GM20000 (cell line): ENCODE data around the gene MIPOL1.

Experiments used
- DNase-seq: peaks from one replicate; pipeline ENCODE4 v3.0.0; 2012; ENCODE audit warnings: low spot score
- TF ChIP-seq, protein P1 (sequence below): IDR thresholded peaks from 2 replicates; pipeline ENCODE4 v1.5.1; 2012; ENCODE audit warnings: mild to moderate bottlenecking, control low read depth; ENCODE audit errors: extremely low read depth, missing control alignments

Gene MIPOL1

DNA sequence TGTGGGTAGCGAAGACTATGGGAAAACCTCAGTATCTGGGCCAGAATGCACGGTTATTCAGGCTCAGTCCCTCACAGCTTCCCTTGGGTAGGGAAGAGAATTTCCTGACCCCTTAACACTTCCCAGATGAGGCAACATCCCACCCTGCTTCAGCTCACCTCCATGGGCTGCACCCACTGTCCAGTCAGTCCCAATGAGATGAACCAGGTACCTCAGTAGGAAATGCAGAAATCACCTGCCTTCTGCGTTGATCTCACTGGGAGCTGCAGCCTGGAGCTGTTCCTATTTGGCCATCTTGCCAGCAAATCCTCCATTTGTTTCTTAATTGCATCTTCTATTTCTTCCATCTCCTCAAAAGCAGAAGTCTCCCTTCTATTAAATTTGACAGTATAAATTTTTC is 292.9 kb downstream of the MIPOL1 start:
- TF ChIP-seq, protein P1, sequence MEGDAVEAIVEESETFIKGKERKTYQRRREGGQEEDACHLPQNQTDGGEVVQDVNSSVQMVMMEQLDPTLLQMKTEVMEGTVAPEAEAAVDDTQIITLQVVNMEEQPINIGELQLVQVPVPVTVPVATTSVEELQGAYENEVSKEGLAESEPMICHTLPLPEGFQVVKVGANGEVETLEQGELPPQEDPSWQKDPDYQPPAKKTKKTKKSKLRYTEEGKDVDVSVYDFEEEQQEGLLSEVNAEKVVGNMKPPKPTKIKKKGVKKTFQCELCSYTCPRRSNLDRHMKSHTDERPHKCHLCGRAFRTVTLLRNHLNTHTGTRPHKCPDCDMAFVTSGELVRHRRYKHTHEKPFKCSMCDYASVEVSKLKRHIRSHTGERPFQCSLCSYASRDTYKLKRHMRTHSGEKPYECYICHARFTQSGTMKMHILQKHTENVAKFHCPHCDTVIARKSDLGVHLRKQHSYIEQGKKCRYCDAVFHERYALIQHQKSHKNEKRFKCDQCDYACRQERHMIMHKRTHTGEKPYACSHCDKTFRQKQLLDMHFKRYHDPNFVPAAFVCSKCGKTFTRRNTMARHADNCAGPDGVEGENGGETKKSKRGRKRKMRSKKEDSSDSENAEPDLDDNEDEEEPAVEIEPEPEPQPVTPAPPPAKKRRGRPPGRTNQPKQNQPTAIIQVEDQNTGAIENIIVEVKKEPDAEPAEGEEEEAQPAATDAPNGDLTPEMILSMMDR, result no peak
- DNase-seq, result no peak

DNA sequence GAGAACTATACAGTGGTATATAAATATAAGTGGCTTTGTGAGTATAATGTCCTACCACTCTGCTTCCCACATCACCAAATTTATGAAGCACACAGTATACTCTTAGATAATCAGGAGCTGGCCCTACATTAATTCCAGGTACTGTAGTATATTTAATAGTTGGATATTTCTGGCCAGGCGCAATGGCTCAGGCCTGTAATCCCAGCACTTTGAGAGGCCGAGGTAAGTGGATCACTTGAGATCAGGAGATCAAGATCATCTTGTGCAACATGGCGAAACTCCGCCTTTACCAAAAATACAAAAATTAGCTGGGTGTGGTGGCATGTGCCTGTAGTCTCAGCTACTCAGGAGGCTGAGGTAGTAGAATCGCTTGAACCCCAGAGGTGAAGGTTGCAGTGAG is 293.3 kb downstream of the MIPOL1 start:
- TF ChIP-seq, protein P1, result no peak
- no peak for DNase-seq

DNA sequence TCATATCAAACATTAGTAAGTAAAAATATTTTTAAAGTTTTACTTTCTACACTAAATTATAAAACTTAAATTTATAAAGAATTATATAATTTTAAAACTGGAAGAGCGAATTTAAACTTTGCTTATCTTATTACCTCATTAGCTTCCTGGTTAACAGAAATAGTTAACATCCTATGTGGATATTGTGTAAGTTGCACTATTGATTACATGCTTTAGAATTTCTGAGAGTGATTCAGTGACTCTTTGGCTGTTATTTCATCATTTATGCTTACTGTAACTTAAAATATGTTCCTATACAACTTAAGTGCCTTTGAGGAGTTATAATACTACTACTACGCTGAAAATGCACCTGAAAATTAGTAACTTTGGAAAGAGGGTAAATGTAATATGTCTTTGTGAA is 295.9 kb downstream of the MIPOL1 start:
- TF ChIP-seq, protein P1, result no peak
- DNase-seq, result no peak

DNA sequence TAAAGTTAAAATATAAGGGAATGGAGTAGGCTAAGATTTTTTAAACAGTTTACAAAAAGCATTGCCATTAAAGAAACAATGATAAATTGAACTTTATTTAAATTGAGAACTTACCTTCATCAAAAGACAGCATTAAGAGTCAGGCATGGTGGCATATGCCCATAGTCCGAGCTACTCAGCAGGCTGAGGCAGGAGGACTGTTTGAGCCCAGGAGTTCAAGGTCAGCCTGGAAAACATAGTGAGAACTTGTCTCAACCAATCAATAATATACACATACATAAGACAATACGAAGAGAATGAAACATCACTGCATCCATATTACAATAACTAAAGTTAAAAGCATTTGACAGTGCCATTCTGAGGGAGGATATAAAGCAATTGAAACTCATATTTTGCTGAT is 299.7 kb downstream of the MIPOL1 start:
- TF ChIP-seq, protein P1, result no peak
- no peak for DNase-seq

DNA sequence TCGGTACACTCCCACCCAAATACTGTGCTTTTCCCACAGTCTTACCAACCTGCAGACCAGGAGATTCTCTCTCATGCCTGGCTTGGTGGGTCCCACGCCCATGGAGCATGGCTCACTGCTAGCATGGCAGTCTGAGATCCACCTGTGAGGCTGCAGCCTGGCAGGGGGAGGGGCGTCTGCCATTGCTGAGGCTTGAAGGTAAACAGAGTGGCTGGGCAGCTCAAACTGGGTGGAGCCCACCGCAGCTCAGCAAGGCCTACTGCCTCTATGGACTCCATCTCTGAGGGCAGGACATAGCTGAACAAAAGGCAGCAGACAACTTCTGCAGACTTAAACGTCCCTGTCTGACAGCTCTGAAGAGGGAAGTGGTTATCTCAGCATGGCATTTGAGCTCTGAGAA is 304.1 kb downstream of the MIPOL1 start:
- TF ChIP-seq, protein P1, result no peak
- DNase-seq, result no peak

DNA sequence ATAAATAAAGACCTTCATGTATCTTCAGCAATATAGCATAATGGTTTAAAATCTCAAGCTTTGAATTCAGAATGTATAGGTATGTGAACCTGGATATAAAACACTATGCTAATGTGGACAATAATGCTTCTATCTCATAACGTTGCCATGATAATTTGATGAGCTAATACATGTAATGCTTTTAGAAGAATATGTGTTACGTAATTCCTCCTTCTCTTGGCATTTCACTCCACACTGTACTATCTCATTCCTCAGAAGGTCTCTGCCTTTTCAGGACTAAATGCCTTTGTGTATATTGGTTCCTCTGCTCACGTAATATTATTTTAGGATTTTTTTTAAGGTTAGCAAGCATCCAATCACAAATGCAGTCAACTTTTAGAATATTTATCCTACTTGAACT is 310.8 kb downstream of the MIPOL1 start:
- no peak for DNase-seq
- TF ChIP-seq, protein P1, result no peak

DNA sequence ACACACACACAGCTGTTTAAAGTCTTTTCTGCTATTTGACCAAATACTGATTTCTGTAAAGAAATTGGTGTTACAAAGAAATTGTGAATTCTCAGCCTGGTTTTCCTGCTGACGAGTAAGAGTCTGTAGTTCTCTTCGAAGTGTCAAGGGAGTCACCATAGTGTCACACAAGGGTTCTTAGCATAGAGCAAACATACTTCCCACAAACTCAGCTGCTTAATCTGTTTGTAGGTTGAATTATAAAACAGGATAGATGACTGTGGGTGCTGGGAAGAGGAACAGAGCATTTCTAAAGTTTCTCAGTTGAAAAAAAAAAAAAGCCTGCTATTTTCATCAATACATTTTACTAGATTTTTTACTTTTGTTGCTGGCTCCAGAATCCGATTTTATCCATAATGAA is 314.4 kb downstream of the MIPOL1 start:
- TF ChIP-seq, protein P1, result no peak
- DNase-seq, result no peak
